HUDEP-2 (cell line): ENCODE measurements around the gene ACTN4.
"Not testable (repeated sequence)": the region's sequence is repeated elsewhere in the genome, so short reads cannot be mapped to it uniquely, and the experiment has no call there.

Experiments used
- DNase-seq, 76 experiments: peaks; one replicate each; lab custom pipeline; 2025; ENCODE audit not compliant: unreplicated experiment in 76 of 76; lab: John Stamatoyannopoulos, UW

Gene ACTN4

DNA sequence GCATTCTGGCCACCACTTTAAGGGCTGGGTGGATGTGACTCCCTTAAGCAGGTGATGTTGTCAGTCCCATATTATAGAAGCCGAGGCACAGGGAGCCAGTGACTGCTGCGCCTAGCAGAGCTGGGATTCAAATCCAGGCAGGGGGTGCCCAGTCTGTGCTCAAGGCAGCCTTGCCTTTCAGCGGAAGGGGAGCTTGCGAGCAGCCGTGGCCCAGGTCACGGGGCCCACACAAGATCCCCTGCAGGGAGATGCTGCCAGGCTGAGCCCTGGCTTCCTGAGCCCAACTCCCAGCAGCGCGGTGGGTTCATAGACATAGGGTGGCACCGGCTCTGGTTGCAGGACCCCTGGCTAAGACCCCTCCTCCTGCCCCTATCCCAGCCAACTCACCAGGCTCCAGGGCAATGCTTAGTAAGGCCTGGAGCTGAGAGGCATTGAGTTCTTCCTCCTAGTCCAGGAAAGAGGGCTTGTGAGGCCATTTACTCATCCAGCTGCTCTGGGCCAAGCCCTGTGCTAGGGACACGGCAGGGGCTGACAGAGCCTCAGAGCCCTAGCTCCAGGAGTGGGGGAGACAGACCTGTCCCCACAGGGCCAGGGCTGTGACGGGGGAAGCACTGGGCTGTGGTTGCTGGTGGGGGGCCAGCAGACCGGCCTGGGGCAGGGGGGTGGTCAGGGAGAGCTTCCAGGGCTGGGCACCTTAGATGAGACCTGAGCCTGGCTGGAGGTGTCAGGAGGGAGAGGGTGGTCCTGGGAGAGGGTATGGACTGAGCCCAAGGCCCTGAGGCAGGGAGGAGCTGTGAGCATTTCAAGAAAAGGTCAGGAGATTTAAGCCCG lies 87.2 kb downstream of the ACTN4 start:
- DNase-seq, result peak in 8 of 76 experiments; percentile 15 to 44 (median 24)

- no peak for DNase-seq
Observed at GRCh38 chr19:38735257-38735686, 87.8 kb downstream of the ACTN4 start.

DNA sequence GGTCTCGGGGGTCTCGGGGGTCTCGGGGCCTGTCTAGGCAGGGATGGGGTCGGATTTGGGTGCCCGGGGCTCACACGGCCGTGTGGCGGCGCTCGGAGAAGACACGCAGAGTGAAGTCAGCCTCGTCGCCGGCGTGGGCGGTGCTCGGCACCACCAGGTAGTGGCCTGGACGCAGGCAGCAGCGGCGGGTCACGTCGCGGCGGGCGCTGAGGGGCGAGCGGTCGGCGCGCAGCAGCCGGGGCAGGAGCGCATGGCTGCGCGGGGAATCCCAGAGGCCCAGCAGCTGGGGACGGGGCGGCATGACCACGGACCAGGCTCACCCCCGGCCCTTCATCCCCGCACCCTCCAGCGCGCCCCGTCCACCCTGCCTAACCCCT lies 88.6 kb downstream of the ACTN4 start:
- DNase-seq, result peak in 29 of 76 experiments; percentile 6 to 60 (median 37)

- DNase-seq, result peak in 48 of 76 experiments; percentile 17 to 78 (median 50)
Observed at GRCh38 chr19:38736413-38737280, 89.2 kb downstream of the ACTN4 start.

DNA sequence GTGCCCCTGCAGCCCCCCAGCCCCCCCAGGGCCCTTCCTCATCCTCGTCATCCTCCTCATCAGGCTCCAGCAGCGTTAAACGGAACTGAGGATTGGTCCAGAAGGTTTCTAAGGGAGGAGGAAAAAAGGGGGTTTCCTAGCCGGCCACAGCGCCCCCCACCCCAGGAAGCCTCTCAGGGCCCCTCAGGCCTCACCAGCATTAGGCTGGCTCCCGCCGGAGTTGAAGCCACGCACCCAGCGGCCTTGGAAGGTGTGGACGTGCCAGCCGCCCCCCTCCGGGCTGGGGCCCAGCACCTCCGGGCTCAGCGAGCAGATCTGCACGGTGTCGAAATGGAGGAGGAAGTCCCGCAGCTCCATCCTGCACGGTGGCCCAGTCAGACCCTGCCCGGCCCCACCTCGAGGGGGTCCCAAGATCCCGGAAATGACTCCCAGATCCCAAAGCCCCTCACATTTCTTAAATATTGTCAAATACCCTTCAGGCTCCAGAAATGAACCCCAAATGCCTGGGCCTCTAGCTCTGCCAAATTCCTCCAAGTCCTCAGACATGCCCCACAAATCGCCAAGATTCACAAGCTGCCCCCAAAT lies 89.9 kb downstream of the ACTN4 start:
- DNase-seq, result no peak

DNA sequence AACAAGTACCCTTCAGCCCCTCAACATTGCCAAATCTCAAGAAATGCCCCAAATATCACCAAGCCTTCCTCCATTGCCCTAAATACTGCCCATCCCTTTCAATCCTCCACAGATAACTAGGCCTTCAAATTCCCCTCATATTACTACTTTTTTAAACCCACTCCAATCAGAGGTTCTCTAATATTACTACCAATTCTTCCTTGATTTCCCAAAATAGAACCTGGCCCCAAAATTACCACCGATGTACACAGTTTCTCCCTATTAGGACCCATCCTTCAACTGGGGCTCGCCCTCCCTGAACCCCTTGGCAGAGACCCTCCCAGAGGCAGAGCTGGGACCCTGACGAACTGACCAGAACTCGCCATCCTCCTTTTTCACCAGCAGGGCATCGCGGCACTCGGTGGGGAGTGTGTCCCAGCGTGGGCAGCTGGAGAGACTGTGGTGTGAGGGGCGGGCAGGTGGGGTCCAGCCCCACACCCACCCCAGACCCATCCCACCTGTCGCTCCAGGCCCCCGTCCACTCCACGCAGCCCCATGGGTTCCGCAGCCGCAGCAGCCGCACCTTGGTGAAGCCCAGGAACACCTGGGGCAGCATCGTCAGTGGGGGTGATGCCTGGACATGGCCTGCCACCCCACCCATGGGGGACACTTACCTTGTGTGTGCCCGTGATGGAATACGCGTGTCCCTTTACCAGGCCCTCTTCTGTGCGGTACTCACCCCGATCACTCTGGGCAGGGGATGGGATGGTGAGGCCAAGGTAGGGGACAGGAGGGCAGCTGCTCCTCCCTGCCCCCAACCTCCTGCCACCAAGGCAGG lies 90.7 kb downstream of the ACTN4 start:
- DNase-seq, result no peak

- no peak for DNase-seq
Observed at GRCh38 chr19:38739440-38740256, 92.2 kb downstream of the ACTN4 start.

DNA sequence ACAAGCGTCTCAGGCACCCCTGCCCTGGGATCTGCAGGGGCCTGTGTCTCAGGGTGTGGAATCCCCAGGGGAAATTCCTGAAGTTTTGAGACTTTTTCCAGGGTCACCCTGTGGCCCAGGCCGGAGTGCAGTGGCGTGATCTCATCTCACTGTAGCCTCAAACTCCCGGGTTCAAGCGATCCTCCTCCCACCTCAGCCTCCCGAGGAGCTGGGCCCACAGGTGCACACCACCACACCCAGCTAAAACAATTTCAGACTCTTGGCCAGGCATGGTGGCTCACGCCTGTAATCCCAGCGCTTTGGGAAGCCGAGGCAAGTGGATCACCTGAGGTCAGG lies 92.8 kb downstream of the ACTN4 start:
- no peak for DNase-seq

- no peak for DNase-seq
Observed at GRCh38 chr19:38740932-38741331, 93.5 kb downstream of the ACTN4 start.

DNA sequence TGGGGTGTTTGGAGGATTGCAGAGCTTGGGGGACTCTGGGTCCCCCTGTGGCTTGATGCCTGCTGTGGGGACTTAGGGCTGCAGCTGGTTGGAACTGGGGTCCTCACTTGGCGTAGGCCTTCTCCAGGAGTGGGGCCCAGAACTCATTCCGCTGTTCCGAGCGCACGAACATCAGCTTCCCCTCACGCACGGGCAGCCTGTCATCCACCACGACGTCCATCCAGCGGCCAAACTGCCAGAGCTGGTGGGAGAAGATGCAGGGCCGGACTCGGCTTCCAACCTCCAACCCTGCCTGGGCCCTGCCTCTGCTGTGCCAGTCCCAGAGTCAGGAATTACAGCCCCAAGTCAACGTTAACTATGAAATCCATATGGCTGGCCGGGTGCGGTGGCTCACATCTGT lies 94.2 kb downstream of the ACTN4 start:
- DNase-seq, result no peak

DNA sequence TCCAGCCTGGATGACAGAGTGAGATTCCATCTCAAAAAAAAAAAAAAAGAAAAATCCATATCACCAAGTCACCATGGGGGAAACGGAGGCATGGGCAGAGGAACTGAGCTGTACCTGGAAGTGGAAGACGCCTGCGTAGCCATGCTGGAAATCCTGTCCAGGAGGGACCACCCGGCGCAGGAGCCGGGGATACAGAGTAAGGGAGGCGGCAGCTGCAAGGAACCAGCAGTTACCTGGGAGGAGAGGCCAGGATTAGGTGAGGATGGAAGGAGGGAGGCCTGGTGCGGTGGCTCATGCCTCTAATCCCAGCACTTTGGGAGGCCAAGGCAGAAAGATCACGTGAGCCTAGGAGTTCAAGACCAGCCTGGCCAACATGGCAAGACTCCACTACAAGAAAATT lies 94.8 kb downstream of the ACTN4 start:
- DNase-seq, result no peak

- DNase-seq, result no peak
Observed at GRCh38 chr19:38742906-38743305, 95.5 kb downstream of the ACTN4 start.

- no peak for DNase-seq
Observed at GRCh38 chr19:38743394-38744297, 96.2 kb downstream of the ACTN4 start.

- DNase-seq, result no peak
Observed at GRCh38 chr19:38744298-38744681, 96.8 kb downstream of the ACTN4 start, which contains the start of gene CAPN12. Gene CAPN12 (minus strand): TSS chr19:38744474. CDS start chr19:38744165, 309 bp downstream.

- peak in 1 of 76 experiments; percentile 15 for DNase-seq
Observed at GRCh38 chr19:38744874-38745273, 97.4 kb downstream of the ACTN4 start.

DNA sequence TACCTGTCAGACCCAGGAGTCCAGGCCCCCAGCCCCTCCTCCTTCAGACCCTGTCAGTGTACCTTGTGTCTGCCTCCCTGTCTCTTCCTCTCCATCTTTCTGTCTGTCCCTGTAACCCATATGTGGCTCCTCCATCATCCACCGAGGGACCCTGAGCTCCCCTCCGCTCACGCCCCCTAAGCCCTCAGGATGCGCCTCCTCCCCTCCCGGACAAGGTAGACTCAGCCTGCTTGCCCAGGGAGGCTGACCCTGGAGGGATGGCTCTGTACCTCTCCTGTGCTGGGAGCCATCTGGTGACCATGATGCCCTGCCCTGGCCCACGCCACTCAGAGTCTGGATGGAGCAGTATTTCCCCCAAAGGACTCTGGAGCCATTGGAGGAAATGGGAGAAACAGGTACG lies 97.9 kb downstream of the ACTN4 start:
- DNase-seq, result no peak

GRCh38 chr19:38753783-38754182 lies 106.3 kb downstream of the ACTN4 start:
- DNase-seq, result not testable (repeated sequence)

DNA sequence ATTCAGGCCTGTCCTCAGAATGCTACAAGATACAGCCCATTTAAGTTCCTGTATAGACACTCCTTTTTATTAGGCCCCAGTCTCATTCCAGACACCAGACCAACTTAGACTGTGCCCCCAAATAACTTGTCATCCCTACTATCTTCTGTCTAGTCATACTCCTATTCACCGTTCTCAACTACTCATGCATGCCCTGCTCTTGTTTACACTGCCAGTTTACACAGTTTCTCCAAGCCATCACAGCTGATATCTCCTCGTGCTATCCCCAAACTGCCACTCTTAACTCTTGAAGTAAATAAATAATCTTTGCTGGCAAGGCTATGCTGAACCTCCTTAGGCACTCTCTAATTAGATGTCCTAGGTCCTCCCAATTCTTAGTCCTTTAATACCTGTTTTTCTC lies 106.7 kb downstream of the ACTN4 start:
- not testable (repeated sequence) for DNase-seq

DNA sequence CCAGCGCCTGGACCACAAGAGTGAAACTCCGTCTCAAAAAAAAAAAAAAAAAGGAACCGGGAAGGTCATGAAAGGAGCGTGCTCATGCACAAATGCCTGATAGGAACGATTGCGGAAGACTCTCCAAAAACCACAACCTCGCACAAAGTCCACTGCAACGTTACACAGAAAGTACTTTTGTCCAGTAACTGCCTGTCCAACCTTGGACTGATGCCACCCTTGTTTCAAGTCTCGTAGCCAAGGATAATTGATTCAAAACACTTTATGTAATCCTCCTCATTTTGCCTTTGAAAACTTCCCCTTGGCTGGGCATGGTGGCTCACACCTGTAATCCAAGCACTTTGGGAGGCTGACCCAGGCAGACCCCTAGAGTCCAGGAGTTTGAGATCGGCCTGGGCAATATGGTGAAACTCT lies 112.1 kb downstream of the ACTN4 start:
- DNase-seq, result no peak
